GOT3 (cell line): Measurements from ENCODE around the gene UBE2M.
"Not testable (repeated sequence)": the region's sequence is repeated elsewhere in the genome, so short reads cannot be mapped to it uniquely, and the experiment has no call there.

Source experiments
- DNase-seq: peaks from one replicate; lab custom pipeline; 2025; ENCODE audit warnings: mixed read lengths; lab: John Stamatoyannopoulos, UW

The UBE2M gene

GRCh38 chr19:58539169-58539559, 19.2 kb downstream of the UBE2M start:
- not testable (repeated sequence) for DNase-seq

GRCh38 chr19:58538257-58539168, 19.9 kb downstream of the UBE2M start:
- DNase-seq = no peak

- no peak for DNase-seq
These were observed 21.3 kb downstream of the UBE2M start for GRCh38 chr19:58536852-58537798.

DNA sequence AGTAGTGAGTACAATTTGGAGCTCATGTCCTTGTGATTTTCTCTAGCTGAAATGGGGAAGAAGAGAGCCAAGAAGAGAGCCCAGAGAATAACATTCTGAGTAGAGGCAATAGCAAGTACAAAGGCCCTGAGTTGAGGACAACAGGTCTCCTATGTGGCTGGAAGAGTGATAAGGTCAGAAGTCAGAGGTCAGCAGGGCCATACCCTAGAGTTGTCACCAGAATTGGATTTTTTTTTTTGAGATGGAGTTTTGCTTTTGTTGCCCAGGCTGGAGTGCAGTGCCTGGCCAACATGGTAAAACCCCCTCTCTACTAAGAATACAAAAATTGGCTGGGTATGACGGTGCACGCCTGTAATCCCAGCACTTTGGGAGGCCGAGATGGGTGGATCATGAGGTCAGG, 22.6 kb downstream of the UBE2M start:
- no peak for DNase-seq

DNA sequence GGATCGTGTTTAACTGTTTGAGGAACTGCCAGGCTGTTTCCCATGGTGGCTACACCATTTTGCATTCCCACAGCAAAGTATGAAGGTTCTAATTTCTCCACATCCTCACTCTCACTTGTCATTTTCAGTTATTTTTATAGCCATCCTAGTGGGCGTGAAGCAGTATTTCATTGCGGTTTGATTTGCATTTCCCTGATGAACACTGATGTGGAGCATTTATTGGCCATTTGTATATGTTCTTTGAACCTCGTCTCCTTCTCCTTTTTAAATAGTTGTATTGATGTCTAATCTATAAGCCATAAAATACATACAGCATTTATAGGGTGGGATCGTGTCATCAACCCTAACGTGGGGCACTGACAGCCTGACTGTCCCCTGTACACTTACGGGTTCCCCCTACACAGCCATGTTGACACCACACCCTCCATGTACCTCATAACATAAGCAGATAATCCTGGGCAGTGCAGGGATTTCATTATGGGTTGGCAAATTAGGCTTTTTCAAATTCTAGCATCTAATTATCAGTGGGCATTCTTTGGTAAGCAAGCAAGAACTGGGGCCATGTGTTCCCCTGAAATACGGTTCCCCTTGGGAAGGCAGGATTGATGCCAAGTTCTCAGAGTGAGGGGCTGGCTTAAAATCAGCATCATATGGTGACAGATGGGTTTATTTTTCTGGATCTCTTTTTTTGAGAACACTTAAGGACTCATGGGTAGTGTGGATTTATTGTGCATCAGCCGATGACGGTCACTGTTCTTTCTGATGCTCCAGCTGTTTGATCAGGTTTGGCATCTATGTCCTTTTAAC, 27.2 kb downstream of the UBE2M start:
- no peak for DNase-seq

- no peak for DNase-seq
These were observed 29.0 kb downstream of the UBE2M start for GRCh38 chr19:58529405-58529804.

DNA sequence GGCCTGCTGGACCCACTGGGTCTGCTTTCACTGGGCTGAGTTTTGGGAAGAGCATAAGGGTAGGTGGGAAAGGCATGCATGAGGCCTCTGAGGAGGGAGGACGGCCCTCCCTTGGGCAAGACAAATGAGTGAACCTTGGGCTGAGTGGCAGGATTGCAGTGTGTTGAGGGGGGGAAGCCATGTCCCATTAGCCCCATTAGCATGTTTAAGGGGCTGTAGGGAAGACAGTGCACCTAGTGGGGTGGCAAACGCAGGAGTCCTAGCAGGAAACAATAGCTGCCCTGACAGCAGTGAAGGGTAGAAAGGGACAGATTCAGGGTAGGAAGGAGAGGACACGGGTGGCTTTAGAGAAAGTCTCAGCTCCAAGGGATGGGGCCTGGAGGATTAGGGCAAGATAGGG, 35.7 kb downstream of the UBE2M start:
- DNase-seq = no peak

DNA sequence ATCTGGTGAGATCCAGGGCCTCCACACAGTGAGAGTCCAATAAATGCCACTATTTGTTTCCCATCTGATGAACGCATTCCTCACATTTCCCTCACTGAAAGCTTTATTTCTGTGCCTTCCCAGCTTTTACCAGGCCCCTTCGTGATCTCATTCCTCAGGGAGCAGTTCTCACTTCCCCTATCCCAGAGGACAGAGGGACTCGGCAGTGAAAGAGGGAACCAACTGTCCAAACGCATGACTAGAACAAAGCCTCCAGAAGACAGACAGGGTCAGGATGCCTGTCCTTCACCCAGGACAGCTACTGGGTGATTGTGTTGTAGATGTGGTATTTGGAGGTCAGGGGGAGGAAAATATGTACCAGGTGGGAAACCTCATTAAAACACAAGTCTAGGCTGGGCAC, 36.8 kb downstream of the UBE2M start:
- DNase-seq = no peak

GRCh38 chr19:58520257-58520599, 38.2 kb downstream of the UBE2M start:
- DNase-seq = no peak

DNA sequence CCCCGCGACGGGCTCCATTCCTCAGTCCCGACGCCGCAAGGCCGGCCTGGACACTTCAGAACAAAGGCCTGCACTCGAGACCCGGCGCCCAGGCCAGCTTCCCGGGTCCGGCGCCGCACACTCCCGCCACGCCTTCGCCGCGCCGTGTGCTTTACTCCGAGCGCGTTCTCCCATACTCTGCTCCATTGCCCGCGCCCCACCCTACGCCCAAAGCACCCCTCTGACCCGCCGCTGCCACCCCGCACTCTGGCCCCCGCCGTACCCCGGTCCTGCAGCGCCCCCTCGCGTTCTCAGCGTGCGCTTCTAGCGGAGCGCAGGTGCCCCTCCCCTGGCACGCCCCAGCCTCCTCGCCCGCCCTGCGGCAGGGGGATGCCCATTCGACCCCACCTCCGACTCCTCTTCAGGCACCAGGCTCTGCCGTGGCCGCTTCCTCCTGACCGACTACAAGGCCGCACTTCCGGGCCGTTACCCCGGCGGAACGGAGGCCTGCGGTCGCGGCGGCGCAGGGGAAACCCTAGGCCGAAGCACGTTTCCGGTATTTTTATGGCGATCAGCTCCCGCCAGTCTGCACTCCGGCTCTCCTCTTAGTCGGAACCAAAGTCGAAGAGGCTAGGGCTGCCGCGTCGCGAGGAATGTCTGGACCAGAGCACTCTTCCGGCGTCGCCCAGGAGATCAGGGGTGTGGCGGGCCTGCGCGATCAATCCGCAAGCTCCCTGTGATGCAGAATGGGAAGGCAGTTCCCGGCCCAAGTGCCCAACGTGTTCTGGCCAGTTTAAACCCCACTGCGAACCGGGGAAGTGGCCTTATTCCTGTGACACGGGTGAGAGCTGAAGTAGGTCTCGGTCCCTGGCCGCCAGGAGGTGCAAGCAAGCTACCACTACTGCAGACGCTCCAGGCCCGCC, 38.8 kb downstream of the UBE2M start, which contains the start of gene ZBTB45:
Gene ZBTB45 (minus strand): TSS at position 456 of the 902 bp plus-strand sequence. CDS start 2,137 bp downstream, outside the sequence.
- peak; percentile 87 for DNase-seq

DNA sequence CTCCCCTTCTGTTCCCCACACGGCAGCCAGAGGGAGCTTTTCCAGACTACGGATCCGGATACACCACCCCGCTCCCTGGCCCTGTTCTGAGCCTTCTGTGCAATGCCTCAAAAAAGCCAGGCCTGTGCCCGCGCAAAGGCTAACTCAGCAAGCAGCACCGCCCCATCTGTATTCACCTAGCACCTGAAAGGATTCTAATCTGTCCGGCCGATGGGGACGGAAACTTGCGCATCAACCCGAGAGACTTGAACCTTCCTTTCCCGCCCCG, 39.4 kb downstream of the UBE2M start:
- peak; percentile 17 for DNase-seq

GRCh38 chr19:58518256-58519086, 39.9 kb downstream of the UBE2M start:
- DNase-seq = no peak

GRCh38 chr19:58516964-58517833, 41.2 kb downstream of the UBE2M start:
- no peak for DNase-seq

DNA sequence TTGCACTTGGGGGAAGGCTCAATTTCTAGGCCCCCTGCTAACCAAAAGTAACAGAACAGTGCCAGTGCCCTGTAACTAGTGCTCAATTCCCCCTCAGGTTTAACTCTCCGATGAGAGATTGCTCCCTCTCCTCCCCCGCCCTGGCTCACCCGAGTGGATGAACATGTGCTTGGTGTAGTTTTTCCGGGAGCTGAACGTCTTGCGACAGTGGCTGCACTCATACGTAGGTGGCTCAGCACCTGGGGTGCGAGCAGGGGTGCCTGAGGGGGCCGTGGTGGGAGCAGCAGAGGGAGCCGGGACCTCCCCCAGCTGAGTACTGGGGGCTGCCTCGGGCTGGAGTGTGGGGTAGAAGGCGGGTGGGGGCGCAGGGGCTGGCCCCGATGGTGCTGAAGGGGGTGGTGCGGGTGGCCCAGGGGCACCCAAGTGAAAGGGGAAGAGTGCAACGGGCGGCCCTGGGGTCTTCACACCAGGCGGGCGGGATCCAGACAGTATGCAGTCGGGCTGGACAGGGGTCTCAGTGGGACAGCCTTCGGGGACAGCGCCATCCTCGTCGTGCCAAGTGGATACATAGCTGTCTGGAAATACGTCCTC, 42.1 kb downstream of the UBE2M start:
- DNase-seq = no peak

- no peak for DNase-seq
These were observed 43.2 kb downstream of the UBE2M start for GRCh38 chr19:58515259-58515658.

GRCh38 chr19:58514564-58515022, 43.8 kb downstream of the UBE2M start:
- DNase-seq = no peak

- peak; percentile 9 for DNase-seq
These were observed 44.5 kb downstream of the UBE2M start for GRCh38 chr19:58513694-58514563.
